Right lobe of liver (tissue), 6 donors: ENCODE data around the gene TRPC3. TPM values are rescaled to one million over a fixed set of nuclear protein-coding genes. Genes with fewer than 3 reads are reported as not detected.

Source experiments
- ATAC-seq, 4 donors: fragments of 200-7000 bp; cut with Tn5 transposase; one replicate each; pipeline ENCODE4 v1.9.1; 2020; ENCODE audit warnings: mild to moderate bottlenecking in 4 of 4, moderate library complexity in 4 of 4
- DNase-seq, 3 donors: peaks; one replicate each; pipeline ENCODE4 v3.0.0-alpha.2; 2020
- H3K27ac ChIP-seq, 3 donors: fragments of 200-600 bp; one replicate each; pipeline ENCODE4 v1.8.0; 2022
- H3K27me3 ChIP-seq, 2 donors: fragments of 200-600 bp; one replicate each; pipeline ENCODE4 v1.8.0; 2022
- H3K36me3 ChIP-seq, 4 donors: fragments of 200-600 bp; sonication (generic) in 1 of 4; one replicate each; pipeline versions ENCODE4 v1.5.1 to v1.8.0; 2017 to 2022; ENCODE audit warnings: control low read depth in 1 of 4
- H3K4me1 ChIP-seq, 4 donors: fragments of 200-600 bp; sonication (generic) in 1 of 4; one replicate each; pipeline versions ENCODE4 v1.5.1 to v1.8.0; 2017 to 2022; ENCODE audit warnings: control low read depth in 1 of 4
- H3K4me3 ChIP-seq, 3 donors: fragments of 200-600 bp; one replicate each; pipeline ENCODE4 v1.8.0; 2022
- H3K9me3 ChIP-seq, 4 donors: fragments of 200-600 bp; sonication (generic) in 1 of 4; one replicate each; pipeline versions ENCODE4 v1.5.1 to v1.8.0; 2017 to 2022; ENCODE audit warnings: control low read depth in 1 of 4
- POLR2A ChIP-seq: fragments of 450-650 bp; IDR thresholded peaks from one replicate; pipeline ENCODE4 v1.6.1; 2017; ENCODE audit warnings: antibody characterized with exemption, mild to moderate bottlenecking
- WGBS: methylation state at CpG from one replicate; pipeline ENCODE4 v1.1.6; 2018; ENCODE audit warnings: low coverage, low lambda C conversion rate; ENCODE audit not compliant: insufficient coverage; ENCODE audit errors: missing lambda C conversion rate; 5-methylcytosine and 5-hydroxymethylcytosine counted together
- intact Hi-C, 2 donors: fragments of 100-400 bp; cut with DNase I; formaldehyde crosslinking; loops; one replicate each; pipeline versions ENCODE4 v1.11.2 to v1.14.1; 2022
- total RNA-seq, 6 experiments: library from RNA; depleted of rRNA in 2 of 6; stranded (reverse); fragments of >200 nt in 2 of 6; fragmentation: NEBNext Ultra II Directional in 3 of 6; extraction: Animal tissue kit (Norgen Biotek cat#: 25700) in 3 of 6; gene quantifications; one replicate each; pipeline versions ENCODE4 v1.1.0 to v1.2.4, GENCODE V29; 2016 to 2023
- TF ChIP-seq, protein P1 (sequence below), 4 donors: fragments of 200-600 bp in 3 of 4; fragments of 450-650 bp in 1 of 4; IDR thresholded peaks; one replicate each; pipeline versions ENCODE4 v1.5.1 to v1.8.0; 2016 to 2022; ENCODE audit warnings: antibody characterized with exemption in 4 of 4, mild to moderate bottlenecking in 2 of 4
- donor health status: DM: no; HTN: yes; CAD: no.
- donor health status: DM: no; HTN: no; CAD: no.
- donor health status: DM: no; HTN: no; CAD: no.
- donor health status: DM: no; HTN: yes; CAD: no.
- donor health status: DM: no; HTN: yes; CAD: no.

TRPC3 gene
- total RNA-seq, 6 experiments from 2014 or later: 0.09 to 0.10 TPM; not detected in 4

DNA sequence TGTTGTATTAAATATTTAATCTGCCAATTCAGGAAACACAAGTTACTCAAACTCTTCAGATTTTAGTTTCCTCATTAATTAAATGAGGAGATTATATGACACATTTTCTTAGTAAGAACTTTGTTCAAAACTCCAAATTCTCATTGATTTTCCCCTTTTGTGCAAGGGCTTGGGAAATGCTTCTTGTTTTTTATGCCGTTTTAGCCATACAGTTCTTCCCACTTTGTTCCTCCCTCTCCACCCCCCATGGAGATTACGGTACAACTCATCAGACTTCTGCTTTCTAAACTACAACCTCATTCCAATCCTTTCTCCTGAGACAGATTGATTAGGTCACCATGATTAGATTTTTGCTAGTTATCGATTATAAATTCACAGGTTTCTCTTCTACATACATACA, 70.7 kb downstream of the TRPC3 start:
- no peaks in the 10 kb centered on the region for H3K4me1 ChIP-seq
- H3K27ac ChIP-seq: no peak overlapping the region
- 48% methylated on average over 3 of the region's 3 CpGs for WGBS
- no peaks in the 10 kb centered on the region for H3K9me3 ChIP-seq
- H3K4me3 ChIP-seq: no peak overlapping the region
- no peaks in the 10 kb centered on the region for H3K27me3 ChIP-seq
- intact Hi-C loops: no loop called here
- ATAC-seq: no peak
- no peaks in the 10 kb centered on the region for H3K36me3 ChIP-seq
- DNase-seq: no peak
- no peak for TF ChIP-seq POLR2A
- TF ChIP-seq, protein P1, sequence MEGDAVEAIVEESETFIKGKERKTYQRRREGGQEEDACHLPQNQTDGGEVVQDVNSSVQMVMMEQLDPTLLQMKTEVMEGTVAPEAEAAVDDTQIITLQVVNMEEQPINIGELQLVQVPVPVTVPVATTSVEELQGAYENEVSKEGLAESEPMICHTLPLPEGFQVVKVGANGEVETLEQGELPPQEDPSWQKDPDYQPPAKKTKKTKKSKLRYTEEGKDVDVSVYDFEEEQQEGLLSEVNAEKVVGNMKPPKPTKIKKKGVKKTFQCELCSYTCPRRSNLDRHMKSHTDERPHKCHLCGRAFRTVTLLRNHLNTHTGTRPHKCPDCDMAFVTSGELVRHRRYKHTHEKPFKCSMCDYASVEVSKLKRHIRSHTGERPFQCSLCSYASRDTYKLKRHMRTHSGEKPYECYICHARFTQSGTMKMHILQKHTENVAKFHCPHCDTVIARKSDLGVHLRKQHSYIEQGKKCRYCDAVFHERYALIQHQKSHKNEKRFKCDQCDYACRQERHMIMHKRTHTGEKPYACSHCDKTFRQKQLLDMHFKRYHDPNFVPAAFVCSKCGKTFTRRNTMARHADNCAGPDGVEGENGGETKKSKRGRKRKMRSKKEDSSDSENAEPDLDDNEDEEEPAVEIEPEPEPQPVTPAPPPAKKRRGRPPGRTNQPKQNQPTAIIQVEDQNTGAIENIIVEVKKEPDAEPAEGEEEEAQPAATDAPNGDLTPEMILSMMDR (IDR thresholded peaks at IDR 0.05): no peak

DNA sequence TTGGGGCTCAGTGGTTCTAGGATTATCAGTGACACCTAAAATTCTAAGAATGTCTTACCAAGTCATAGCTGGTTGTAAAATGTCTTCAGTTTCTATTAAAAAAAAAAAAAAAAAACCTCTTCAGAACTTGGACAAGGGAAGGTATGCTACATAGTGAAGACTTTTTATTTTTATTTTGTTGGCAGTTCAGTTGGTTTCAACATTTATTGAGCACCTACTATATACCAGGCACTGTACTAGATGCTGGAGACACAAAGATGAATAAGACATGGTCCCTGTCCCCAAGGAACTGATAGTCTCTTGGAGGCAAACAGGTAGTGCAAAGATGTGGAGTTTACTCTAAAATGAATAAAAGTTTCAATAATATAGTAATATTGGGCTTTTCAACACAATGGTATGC, 72.7 kb downstream of the TRPC3 start:
- Histone ChIP-seq H3K27ac (no peak overlapping the region), H3K4me1 (no peaks in the 10 kb centered on the region), H3K4me3 (no peak overlapping the region), H3K36me3 (no peaks in the 10 kb centered on the region), H3K9me3 (no peaks in the 10 kb centered on the region), H3K27me3 (no peaks in the 10 kb centered on the region)
- TF ChIP-seq POLR2A: no peak
- TF ChIP-seq, protein P1 (IDR thresholded peaks at IDR 0.05): no peak
- ATAC-seq (no peak), DNase-seq (no peak)
- intact Hi-C loops: no loop called here

DNA sequence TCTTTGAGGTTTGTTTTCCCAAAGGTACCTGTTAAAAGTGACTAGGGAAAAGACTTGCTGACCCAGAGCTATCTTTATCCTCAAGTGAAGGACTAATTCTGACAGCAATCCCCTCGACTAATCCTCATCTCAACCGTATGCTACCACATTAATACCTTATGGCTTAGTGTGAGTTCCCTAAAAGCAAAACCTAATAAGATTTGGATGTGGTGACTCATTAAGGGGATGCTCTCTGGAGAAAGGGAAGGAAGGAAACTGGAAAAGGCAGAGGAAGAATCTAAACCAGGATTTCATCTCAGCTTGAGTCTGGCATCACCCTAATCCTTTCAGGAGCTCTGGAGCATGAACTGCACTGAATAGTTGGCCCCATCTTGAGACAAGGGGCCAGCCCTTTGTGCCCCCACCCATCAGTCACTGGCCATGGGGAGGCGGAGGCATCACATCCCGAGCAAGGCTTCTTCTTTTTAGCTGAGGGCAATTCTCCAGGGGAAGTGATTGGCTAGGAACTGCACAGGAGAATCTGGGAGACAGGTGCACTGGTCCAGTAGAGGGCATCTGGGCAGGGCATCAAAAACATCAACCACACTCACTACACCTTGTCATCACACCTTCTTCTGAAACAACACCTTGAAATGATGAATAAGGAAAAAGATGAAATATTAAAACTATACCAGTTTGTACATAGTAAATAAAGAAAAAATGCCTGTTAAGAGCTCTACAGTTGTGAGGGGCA, 74.7 kb downstream of the TRPC3 start:
- Histone ChIP-seq H3K4me3 (no peak overlapping the region), H3K27me3 (no peaks in the 10 kb centered on the region), H3K36me3 (no peaks in the 10 kb centered on the region), H3K27ac (no peak overlapping the region), H3K4me1 (no peaks in the 10 kb centered on the region), H3K9me3 (no peaks in the 10 kb centered on the region)
- DNase-seq: no peak
- ATAC-seq: no peak
- WGBS: 24% methylated on average over 4 of the region's 4 CpGs
- intact Hi-C loops: no loop called here
- no peak for TF ChIP-seq POLR2A
- TF ChIP-seq, protein P1 (IDR thresholded peaks at IDR 0.05): no peak

DNA sequence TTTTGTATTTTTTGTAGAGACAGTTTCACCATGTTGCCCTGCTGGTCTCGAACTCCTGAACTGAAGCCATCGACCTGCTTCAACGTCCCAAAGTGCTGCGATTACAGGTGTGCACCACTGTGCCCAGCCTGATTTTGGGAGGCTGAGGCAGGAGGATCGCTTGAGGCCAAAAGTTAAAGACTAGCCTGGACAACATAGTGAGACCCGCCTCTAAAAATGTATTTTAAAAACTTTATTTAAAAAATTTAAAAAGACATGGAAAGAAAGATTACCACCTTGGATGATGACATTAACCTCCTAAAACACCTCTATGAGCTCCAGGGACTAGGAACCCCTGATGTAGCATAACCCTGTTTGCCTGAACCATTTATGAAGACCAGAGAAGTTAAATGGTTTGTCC, 75.8 kb downstream of the TRPC3 start:
- 65% methylated on average over 6 of the region's 6 CpGs for WGBS
- no peaks in the 10 kb centered on the region for H3K4me1 ChIP-seq
- no peaks in the 10 kb centered on the region for H3K27me3 ChIP-seq
- no peaks in the 10 kb centered on the region for H3K9me3 ChIP-seq
- ATAC-seq: no peak
- H3K4me3 ChIP-seq: no peak overlapping the region
- no peak for DNase-seq
- intact Hi-C loops: no loop called here
- no peaks in the 10 kb centered on the region for H3K36me3 ChIP-seq
- no peak for TF ChIP-seq POLR2A
- no peak overlapping the region for H3K27ac ChIP-seq

DNA sequence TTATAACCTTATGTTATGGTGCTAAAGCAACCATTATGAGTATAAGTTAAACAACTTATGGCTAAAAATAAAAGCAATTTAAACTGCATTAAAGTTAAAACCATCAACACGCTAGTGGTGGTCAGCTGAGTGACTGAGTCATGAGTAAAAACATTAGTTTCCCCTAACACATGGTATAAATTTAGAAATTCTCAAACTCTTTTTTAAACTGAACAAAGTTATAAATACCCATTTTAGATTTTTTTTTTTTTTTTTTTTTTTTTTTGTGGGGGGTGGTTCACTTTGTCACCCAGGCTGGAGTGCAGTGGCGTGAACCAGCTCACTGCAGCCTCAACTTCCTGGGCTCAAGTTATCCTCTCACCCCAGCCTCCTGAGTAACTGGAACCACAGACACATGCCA, 76.2 kb downstream of the TRPC3 start:
- H3K36me3 ChIP-seq: no peaks in the 10 kb centered on the region
- 45% methylated on average over 2 of the region's 2 CpGs for WGBS
- DNase-seq (no peak), ATAC-seq (no peak)
- H3K4me1 ChIP-seq: peaks cover 0 to 2% (median 0%) of the 10 kb centered on the region in 4 donors
- intact Hi-C loops: no loop called here
- TF ChIP-seq, protein P1 (IDR thresholded peaks at IDR 0.05): no peak
- TF ChIP-seq POLR2A: no peak
- H3K4me3 ChIP-seq: no peak overlapping the region
- no peaks in the 10 kb centered on the region for H3K27me3 ChIP-seq
- no peaks in the 10 kb centered on the region for H3K9me3 ChIP-seq
- no peak overlapping the region for H3K27ac ChIP-seq
